Erythroblast (primary cell): ENCODE data around the gene THADA.

ENCODE experiments used
- GATA1 ChIP-seq: IDR thresholded peaks from 2 replicates; pipeline ENCODE4 v1.6.1; 2011; ENCODE audit warnings: low read depth, mild to moderate bottlenecking, control low read depth, low read length, moderate library complexity
- POLR2A ChIP-seq: IDR thresholded peaks from 2 replicates; pipeline ENCODE4 v1.6.1; 2011; ENCODE audit warnings: mild to moderate bottlenecking, low read length

DNA sequence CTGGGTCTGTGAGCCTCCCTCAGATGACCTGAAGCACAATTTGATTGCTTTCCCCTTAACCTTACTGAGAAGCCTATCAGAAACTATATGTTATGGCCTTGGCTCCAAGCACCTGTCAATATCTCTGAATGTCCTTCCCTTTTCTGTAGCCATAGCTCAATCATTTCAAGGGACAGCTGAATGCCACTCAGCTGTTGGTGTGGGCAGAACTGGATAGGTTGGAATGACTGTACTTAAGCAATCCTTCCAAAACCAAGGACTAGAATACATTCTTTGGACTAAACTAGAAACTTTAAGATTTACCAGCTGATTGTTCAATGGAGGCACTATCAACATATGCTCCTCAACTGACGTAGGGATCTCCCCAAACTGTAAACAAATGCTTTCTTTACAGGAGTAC lies 159.4 kb downstream of the THADA start:
- TF ChIP-seq POLR2A (no peak), GATA1 (no peak)
